Muscle layer of duodenum (tissue), 2 donors: ENCODE measurements around the gene METTL6.
"Not testable (repeated sequence)": the region's sequence is repeated elsewhere in the genome, so short reads cannot be mapped to it uniquely, and the experiment has no call there.

Experiments
- H3K27ac ChIP-seq: one replicate; pipeline ENCODE4 v1.7.0; 2013; ENCODE audit warnings: mild to moderate bottlenecking, low read length
- H3K27me3 ChIP-seq: one replicate; pipeline ENCODE4 v1.7.0; 2013; ENCODE audit warnings: low read depth, mild to moderate bottlenecking, control low read depth, low read length
- H3K36me3 ChIP-seq, 2 donors: one replicate each; pipeline ENCODE4 v1.7.0; 2013; ENCODE audit warnings: low read length in 2 of 2, control low read depth in 1 of 2, mild to moderate bottlenecking in 1 of 2; ENCODE audit not compliant: insufficient read depth in 2 of 2, control insufficient read depth in 1 of 2
- H3K4me1 ChIP-seq, 2 donors: one replicate each; pipeline ENCODE4 v1.7.0; 2013; ENCODE audit warnings: low read length in 2 of 2, mild to moderate bottlenecking in 2 of 2, control low read depth in 1 of 2, moderate library complexity in 1 of 2; ENCODE audit not compliant: insufficient read depth in 2 of 2, control insufficient read depth in 1 of 2
- H3K4me3 ChIP-seq, 2 donors: one replicate each; pipeline ENCODE4 v1.7.0; 2013; ENCODE audit warnings: low read length in 2 of 2, low read depth in 1 of 2, mild to moderate bottlenecking in 1 of 2
- H3K9me3 ChIP-seq, 2 donors: one replicate each; pipeline ENCODE4 v1.7.0; 2013; ENCODE audit warnings: low read length in 2 of 2, control low read depth in 1 of 2, mild to moderate bottlenecking in 1 of 2; ENCODE audit not compliant: control insufficient read depth in 1 of 2
- donor health status: healthy.

METTL6 gene

DNA sequence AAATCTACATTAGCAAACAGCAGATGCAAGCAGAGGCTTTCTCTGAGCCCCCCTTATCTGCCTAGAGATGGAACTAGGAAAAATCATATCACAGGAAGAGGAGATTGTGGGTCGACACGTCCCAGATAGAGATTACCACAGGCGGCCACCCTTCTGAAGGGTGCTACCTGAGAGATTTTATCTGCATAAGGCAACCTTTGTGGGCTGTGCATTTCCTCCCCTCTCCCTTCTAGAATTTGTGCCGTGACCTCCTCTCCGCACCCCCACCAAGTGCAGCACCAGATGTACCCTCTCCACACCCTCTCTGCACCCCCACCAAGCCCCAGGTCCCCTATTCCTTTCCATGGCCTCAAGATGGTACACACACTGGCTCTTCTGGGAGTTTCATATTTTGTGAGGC lies 27.4 kb downstream of the METTL6 start:
- Histone ChIP-seq H3K27ac (no peak overlapping the region), H3K27me3 (no peaks in the 10 kb centered on the region), H3K4me1 (no peaks in the 10 kb centered on the region), H3K36me3 (peaks cover 0 to 3% of the 10 kb centered on the region in 2 donors), H3K4me3 (no peak overlapping the region), H3K9me3 (peaks cover 0 to 2% of the 10 kb centered on the region in 2 donors)

- H3K9me3 ChIP-seq, H3K36me3 ChIP-seq, H3K27ac ChIP-seq, H3K27me3 ChIP-seq, H3K4me1 ChIP-seq, H3K4me3 ChIP-seq: not testable (repeated sequence)
These were observed 28.6 kb downstream of the METTL6 start for GRCh38 chr3:15398731-15399133.

- H3K27me3 ChIP-seq, H3K9me3 ChIP-seq, H3K4me3 ChIP-seq, H3K4me1 ChIP-seq, H3K27ac ChIP-seq, H3K36me3 ChIP-seq: not testable (repeated sequence)
These were observed 34.1 kb downstream of the METTL6 start for GRCh38 chr3:15393252-15393651.

DNA sequence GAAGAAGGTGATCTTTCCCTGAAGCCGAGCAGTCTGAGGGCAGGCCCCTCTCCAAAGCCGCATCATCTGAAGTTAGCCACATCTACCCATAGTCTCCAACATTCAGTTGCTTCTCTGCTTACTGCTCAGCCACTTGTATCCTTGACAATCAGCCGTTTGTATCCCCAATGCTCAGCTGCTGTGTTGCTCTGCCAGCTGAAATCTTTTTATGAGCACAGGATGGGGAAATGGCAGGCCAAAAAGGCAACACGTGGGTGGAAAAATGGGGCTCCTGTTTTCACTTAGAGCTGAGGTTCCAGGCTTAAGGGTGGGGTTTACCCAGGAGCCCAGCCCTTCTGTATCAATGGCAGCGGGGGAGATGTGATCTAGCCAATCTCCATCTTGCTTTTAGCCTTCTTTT lies 36.3 kb downstream of the METTL6 start:
- no peaks in the 10 kb centered on the region for H3K27me3 ChIP-seq
- H3K27ac ChIP-seq, result no peak overlapping the region
- H3K36me3 ChIP-seq, result no peaks in the 10 kb centered on the region
- H3K9me3 ChIP-seq, result peaks cover 0 to 7% of the 10 kb centered on the region in 2 donors
- H3K4me1 ChIP-seq, result no peaks in the 10 kb centered on the region
- no peak overlapping the region for H3K4me3 ChIP-seq

- Histone ChIP-seq H3K4me1 (no peaks in the 10 kb centered on the region), H3K36me3 (no peaks in the 10 kb centered on the region), H3K27ac (no peak overlapping the region), H3K27me3 (no peaks in the 10 kb centered on the region), H3K4me3 (no peak overlapping the region), H3K9me3 (peaks cover 0 to 8% of the 10 kb centered on the region in 2 donors)
These were observed 36.9 kb downstream of the METTL6 start for GRCh38 chr3:15390460-15390859.

DNA sequence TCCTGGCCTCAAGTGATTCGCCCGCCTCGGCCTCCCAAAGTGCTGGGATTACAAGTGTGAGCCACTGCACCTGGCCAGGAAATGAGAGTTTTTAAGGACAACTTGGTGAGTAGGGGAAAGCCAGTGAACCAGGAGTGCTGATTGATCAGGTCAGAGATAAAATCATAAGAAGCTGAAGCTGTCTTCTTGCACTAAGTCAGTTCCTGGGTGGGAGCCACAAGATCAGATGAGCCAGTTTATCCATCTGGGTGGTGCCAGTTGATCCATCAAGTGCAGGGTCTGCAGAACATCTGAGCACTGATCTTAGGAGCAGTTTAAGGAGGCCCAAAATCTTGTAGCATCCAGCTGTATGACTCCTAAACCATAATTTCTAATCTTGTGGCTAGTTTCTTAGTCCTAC lies 39.0 kb downstream of the METTL6 start:
- H3K4me3 ChIP-seq, H3K36me3 ChIP-seq, H3K27me3 ChIP-seq, H3K27ac ChIP-seq, H3K4me1 ChIP-seq, H3K9me3 ChIP-seq: not testable (repeated sequence)

DNA sequence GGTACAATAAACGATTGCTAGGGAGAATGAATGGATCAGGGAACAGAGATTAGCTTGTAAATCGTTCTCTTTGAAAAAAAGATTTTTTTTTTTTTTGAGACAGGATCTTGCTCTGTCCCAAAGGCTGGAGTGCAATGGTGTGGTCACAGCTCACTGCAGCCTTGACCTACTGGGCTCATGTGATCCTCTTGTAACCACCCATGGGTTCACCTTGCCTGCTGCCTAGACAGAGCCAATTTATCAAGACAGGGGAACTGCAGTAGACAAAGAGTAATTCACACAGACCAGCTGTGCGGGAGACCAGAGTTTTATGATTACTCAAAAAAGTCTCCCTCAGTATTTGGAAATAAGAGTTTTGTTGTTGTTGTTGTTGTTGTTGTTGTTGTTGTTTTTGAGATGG lies 39.6 kb downstream of the METTL6 start:
- no peaks in the 10 kb centered on the region for H3K27me3 ChIP-seq
- no peaks in the 10 kb centered on the region for H3K36me3 ChIP-seq
- H3K4me1 ChIP-seq, result no peaks in the 10 kb centered on the region
- no peak overlapping the region for H3K4me3 ChIP-seq
- H3K9me3 ChIP-seq, result peaks cover 0 to 8% of the 10 kb centered on the region in 2 donors
- no peak overlapping the region for H3K27ac ChIP-seq

- Histone ChIP-seq H3K27me3 (no peaks in the 10 kb centered on the region), H3K4me3 (no peak overlapping the region), H3K27ac (no peak overlapping the region), H3K4me1 (no peaks in the 10 kb centered on the region), H3K9me3 (peaks cover 0 to 8% of the 10 kb centered on the region in 2 donors), H3K36me3 (no peaks in the 10 kb centered on the region)
These were observed 40.2 kb downstream of the METTL6 start for GRCh38 chr3:15387171-15387581.

DNA sequence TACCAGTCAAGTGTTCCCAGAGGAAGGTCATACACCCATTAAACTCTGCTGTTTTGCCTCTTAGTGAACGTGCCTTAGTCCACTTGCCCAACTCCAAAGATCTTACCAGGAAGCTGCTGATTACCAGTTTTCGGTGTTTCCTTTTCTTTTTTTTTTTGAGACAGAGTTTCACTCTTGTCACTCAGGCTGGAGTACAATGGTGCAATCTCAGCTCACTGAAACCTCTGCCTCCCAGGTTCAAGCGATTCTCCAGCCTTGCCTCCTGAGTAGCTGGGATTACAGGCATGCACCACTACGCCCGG lies 40.7 kb downstream of the METTL6 start:
- not testable (repeated sequence) for H3K4me3 ChIP-seq, H3K27ac ChIP-seq, H3K9me3 ChIP-seq, H3K27me3 ChIP-seq, H3K36me3 ChIP-seq, H3K4me1 ChIP-seq

GRCh38 chr3:15385901-15386653 lies 41.3 kb downstream of the METTL6 start:
- Histone ChIP-seq H3K4me3 (no peak overlapping the region), H3K27me3 (no peaks in the 10 kb centered on the region), H3K4me1 (no peaks in the 10 kb centered on the region), H3K9me3 (peaks cover 0 to 8% of the 10 kb centered on the region in 2 donors), H3K27ac (no peak overlapping the region), H3K36me3 (no peaks in the 10 kb centered on the region)

GRCh38 chr3:15385238-15385695 lies 42.1 kb downstream of the METTL6 start:
- not testable (repeated sequence) for H3K9me3 ChIP-seq, H3K27ac ChIP-seq, H3K4me3 ChIP-seq, H3K4me1 ChIP-seq, H3K36me3 ChIP-seq, H3K27me3 ChIP-seq

DNA sequence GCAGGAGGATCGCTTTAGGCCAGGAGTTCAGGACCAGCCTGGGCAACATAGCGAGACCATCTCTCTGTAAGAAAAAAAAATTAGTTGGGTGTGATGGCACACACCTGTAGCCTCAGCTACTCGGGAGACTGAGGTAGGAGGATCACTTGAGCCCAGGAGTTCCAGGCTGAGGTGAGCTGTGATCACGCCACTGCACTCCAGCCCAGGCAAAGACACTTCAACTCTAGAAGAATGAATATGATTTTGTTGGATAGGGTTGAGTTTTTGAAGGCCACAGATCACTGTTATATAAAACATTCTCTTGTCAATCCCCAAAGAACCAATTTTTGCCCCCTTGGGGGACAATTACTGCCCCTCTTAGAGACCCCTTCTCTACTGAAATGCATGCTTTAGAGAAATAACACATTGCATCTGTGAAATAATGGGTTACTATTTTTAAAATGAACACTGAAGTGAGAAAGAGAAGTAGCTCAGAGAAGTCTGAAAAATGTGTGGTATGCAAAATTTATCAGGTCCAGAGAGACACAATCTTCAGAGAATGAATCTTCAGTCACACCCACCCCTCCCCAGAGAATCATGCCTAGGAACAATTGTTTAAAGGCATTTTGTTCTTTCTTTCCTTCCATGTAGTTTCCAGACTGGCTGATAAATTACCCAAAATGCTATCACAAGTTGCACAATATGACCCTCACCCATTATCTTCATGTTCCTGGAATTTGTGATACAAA lies 42.7 kb downstream of the METTL6 start:
- no peaks in the 10 kb centered on the region for H3K36me3 ChIP-seq
- no peak overlapping the region for H3K27ac ChIP-seq
- H3K4me3 ChIP-seq, result no peak overlapping the region
- no peaks in the 10 kb centered on the region for H3K4me1 ChIP-seq
- H3K9me3 ChIP-seq, result peaks cover 0 to 8% of the 10 kb centered on the region in 2 donors
- no peaks in the 10 kb centered on the region for H3K27me3 ChIP-seq
